NCI-H526 (cell line): ENCODE data around the gene TNS3.
A peak's percentile ranks its signal among the peaks of the same experiment; 100 is the strongest.

Source experiments
- DNase-seq, 2 experiments: peaks; one replicate each; lab custom pipeline; 2025; lab: John Stamatoyannopoulos, UW

Gene TNS3

DNA sequence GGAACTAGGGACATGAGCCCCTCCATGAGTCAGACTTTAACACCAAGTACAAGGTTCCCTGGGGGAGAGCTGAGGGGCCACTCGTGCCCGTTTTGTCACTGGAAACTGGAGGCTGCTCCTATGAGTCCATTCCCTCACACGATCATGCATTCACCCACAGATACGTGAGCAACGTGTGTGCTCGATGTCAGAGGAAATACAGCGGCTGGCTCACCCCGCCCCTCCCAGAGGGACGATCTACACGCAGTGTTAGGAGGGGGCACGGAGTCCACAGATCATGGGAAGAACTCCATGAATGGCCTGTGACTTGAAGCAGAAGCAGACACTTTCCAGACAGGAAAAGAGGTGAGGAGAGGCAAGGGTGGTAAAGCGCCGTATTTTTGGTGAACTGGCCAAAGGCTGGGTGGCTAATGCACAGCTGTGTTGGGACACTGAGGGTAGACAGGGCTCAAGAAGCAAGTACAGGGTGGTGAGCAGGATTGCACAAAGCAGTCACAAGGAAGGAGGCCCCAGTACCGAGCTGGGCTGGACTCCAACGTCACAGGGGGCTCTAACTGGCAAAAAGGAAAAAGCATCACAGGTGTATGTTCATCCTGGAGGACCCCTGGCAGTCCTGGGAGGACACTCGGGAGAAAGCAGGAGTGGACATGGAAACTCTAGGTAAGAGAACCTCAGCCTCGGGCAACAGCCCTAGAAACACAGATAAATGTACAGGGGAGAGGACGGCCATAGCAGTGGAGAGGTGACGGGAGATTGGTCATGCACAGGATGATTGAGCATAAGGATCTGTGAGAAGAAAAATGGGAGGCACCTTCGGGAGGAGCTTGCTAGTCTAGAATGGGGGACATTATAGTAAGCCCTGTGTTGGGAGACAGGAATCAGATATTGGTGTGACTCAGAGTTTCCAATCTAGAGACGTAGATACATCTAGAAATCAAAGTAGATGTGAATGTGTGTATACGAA is 41.2 kb downstream of the TNS3 start:
- DNase-seq: no peak

DNA sequence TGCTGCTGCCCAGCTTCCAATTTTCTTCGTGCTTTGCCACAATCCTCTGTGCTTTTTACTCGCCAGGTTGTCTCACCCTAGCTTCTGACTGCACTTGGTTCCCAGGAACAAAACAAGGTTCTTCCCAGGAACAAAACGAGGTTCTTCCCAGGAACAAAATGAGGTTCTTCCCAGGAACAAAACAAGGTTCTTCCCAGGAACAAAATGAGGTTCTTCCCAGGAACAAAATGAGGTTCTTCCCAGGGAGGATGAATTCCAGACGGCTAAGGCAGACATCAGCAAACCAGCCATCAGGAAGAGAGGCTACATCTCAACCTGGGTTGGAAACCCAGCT is 41.9 kb downstream of the TNS3 start:
- no peak for DNase-seq

DNA sequence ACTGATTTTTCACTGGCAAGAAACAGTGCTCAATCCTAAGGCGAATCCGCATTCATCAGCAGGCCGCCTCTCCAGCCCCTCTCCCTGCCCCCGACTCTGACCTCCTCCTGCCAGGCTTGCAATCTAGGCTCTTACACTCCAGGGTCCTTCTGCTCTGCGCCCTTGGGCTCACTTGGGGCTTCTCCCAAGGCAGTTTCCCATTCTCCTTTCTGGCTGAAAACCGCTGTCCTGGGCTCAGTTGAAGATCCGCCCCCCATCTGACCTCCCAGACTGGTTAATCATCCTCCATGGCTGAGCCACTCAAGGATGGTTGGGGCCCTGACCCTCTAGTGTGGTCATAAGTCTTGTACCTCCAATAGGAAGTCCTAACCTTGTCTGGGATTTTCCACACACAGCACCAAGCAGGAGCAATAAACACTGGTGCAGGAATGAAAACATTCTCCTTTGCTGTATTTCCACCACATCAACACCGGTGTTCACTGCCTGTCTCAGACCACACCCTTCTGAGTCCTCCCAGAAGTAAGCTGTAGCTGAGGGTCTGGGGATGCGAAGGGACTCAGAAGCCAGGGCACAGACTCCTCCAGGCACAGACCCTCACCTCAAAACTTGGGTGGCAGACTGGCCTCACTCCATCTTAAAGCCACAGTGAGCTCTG is 42.4 kb downstream of the TNS3 start:
- no peak for DNase-seq

DNA sequence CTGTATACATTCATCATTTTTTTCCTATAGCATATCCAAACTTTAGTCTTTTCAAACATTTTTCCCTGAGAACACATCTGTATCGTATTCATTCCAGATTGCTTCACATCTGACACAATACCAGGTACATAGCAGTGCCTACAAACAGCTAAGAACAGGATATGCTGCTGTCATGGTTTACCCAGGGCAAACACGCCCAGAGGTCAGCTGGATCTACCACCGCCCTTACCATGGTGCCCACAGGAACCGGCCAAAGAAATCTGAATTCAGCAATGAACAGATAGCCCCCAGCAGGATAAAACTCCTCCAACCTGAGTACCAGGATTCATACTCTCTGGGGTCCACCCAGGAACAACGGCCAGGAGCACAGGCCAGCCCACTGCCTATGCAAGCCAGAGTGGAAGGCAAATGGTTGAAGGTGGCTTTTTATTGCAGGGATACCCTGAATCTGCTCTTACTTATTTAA is 43.0 kb downstream of the TNS3 start:
- no peak for DNase-seq

DNA sequence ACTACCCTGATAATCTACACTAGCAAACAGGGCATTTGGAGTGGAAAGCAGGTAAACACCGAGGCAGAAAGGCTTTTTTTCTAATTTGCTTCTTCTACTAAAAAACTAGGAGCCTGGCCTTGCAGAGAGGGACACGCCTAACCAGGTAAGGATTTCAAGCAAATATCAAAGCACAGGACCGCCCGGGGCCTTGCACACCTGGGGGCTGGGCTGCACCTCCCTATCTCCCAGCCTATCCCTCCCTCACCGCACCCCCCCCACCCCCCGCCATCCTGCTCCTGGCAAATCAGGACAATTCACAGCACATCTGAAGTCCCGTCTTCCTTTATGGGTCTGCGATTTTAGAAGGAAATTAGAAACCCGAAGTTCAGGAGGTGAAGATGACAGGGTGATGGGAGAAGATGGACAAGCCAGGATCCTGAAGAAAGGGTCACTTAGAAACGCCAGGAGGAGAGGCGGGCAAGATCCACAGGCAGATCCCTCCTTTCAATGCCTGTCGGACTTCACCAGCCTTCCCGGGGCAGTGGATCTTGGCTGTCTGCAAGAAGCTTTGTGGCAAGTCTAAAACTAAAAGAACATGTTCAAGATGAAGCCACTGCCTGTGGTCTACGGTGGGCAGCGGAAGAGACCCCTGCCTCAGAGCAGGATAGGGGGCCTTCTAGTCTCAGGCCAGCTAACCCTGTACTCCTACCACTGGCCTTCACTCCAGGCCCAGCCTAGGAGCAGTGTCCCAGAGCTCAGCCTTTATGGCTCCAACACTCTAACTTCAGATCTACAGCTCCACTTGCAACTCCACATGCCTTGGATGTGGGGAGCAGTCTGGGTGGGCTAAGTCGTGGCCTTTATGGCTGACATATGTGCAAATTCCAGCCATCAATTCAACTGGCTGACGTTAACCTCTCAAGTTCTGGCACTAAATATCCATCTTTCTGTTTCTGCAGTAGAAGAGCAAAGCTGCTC is 43.9 kb downstream of the TNS3 start:
- DNase-seq: no peak

DNA sequence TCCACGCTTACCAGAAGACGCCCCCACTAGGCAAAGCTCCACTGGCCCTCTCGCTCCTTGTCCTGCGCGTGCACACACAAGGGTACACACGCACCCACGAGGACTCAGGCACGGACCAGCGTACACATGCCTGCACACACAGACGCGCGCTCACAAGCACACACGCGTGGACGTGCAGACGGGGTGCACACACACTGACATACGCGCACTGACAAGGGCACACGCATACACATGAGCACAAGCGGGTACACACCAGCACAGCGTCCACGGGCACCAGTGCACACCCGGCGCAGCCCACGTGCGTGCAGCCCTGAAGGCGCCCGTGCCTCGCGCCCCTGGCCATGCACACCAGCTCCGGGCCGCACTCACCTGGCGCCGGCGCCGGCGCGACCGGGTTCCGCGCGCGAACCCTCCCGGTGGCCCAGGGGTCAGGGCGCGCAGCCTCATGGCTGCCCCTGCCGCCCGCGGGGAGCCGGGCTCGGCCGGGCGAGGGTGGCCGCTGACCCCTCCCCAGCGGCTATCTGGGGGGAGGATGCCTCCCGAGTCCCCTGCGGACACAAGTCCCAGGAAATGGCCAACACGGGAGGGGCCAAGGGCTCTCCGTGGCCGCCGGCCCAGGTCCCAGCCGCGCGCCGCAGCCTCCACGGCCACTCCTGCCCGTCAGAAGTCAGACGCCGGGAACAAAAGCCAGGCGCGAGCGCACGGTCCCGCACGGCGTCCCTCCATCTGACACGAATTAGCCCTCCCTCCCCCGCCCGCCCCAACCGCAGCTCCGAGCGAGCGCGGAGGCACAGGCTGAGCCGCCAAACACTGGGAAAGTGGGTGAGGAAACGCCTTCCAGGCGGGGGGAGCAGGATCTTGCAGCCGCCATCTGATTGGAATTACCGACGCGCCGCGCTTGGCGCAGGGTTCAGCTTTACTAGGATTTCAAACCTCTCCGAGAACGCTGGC is 45.0 kb downstream of the TNS3 start:
- peak in 1 of 2 experiments; percentile 22 for DNase-seq

DNA sequence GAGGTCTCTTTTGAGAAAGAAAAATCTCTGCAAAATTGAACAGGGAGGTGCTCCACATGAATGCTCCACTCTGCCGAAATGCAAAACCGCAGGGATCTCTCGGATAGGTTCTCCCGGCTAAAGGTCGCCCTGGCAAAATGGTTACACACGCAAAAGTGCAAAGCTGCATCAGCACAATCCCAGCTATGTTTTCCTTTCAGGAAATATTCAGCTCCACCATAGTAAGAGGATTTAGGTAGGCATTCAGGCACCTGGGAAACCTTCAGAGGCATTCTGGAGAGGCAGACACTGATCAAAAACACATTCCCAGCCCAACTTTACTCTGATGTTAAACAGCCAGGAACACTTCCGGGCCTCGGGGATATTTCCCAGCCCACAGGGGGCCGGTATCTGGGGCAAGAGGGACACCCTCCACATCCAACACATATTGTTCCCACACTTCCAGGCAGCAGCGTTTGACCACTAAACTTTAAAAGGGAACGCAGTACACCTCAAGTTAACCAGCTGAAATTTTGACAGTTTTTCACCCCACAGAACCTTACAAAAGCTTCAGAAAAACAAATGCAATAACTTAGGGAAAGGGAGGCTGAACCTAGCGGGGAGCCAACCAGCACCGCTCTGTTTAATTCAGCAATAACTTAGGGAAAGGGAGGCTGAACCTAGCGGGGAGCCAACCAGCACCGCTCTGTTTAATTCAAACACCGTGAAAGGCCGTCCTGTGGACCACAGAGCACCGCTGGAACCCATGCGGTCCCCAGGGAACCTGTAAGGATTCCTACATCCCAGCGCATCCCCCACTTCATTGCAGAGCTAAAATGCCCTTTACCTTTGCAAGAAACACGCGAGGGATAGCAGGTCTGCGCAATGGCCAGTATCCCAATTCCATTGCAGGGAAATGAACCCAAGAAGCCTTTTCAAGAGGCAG is 45.9 kb downstream of the TNS3 start:
- no peak for DNase-seq

DNA sequence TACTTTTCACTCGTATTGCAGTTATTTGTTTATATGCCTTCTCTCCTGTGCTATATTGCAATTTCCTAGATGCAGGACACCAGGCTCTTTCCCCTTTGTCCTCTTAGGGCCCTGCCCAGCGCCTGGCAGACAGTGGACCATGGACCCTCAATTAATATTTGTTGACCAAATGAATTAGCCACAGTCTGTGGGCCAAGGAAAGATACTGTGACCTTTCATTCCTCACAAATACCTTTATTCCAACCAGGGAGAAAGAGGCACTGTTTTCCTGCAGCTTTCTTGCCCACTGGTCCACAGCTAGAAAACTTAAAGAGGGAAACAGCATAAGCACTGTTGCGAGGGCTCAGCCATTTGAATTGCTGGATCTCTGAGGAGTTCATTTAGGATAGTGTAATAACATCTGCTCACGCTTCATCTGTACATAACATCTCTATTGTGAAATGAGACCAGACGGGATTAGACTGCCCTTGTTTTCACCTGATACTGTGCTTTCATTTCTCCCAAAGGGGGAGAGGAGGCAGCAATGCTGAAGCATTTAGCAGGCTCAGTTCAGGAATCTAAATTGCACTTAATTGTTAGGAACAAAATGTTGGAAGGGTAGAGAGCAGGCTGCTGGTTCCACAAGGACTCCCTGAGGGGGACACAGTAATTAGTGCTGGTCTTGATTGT is 46.7 kb downstream of the TNS3 start:
- DNase-seq: no peak

DNA sequence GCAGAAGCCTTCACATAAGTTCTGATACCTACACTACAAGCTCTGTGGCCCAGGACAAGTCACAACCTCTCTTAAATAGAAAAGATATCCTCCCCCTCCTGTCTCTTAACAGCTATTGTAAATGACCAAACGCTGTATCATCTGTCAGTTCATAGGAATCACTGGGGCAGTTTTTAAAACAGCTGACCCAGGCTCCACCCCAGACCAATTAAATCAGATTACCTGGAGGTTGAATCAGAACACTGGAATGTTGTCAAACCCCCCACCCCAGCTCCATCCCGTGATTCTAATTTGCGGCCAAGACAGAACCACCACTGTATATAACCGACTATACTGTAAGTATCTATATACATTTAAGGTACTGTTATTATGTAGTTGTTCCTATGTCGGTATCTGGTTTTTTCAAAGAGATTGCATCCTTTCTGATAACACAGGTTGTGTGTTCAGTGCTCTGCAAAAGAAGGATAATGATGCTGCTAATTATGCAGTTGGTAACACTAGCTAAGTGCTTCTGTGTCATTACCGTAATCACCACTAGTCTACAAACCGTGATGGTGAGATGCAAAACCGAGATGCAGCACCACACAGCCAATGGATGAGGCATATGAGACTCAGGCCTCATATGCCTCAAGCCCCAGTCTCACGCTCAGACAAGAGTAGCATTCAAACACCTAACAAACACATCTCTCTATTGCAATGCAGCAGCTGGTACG is 47.4 kb downstream of the TNS3 start:
- DNase-seq: peak in 1 of 2 experiments; percentile 22

DNA sequence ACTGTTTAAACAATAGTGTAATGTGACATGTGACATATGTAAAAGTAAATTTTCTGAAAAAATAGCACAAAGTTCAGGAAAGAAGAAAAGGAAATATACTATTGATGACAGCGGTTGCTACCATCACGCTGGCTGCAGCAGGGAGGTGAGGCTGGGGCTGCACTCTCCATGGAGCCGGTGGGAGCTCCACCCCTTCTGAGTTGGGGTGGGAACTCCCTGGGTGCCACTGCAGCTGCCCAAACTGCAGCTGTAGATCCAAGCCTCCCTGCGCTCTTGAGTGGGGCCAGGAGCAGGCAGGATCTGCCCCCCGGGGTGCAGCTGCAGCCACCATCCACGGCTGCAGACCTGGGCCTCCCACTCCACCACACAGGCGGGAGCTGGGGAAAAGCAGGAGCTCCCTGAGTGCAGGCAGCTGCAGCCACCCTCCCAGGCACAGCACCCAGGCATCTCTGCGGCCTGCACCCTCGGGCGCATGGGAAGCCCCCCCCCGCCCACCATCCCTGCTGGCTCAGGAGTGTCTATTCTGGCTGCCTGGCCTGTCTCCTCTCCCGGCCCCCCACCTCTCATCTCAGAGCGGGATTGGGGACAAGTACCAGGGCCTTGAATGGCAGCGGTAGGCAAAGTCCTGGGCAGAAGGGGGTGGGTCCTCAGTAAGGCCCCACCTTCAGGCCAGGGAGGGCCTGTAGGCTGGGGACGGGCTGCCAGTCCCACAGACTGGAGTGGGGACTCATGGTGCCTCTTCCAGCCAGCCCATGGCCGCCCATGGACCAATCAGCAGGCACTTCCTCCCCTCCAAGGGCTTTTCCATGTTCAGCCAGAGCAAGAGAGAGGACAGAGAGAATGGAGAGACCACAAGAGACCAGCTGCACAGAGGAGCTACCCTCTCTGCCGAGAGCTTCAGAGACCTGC is 50.1 kb downstream of the TNS3 start:
- DNase-seq: no peak

DNA sequence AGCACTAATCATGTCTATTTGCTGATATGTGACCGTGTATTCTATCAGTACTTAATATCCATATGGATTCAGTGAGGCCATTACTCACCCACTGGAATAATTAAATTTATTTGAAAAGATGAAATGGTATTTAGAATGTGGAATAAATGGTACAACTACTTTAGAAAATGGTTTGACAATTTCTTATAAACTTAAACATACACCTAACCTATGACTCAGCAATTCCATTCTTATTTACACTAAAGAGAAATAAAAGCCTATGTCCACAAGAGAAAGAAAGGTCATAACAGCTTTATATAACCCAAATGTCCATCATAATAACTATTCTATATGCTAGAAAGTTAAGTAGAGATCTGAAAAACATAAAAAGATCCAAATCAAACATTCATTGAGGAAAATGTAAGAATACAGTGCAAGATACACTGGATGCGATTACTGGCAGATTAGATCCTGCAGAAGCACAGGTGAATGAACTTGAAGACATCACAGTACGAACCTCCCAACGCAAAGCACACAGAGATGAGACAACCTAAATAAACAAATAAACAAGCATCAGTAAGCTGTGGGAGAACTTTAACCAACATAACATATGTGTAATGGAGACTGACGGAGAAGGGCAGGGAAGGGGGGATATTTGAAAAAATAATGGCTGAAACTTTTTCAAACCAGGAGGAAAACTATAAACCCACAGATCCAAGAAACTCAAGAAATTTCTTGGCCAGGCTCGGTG is 51.9 kb downstream of the TNS3 start:
- DNase-seq: no peak

DNA sequence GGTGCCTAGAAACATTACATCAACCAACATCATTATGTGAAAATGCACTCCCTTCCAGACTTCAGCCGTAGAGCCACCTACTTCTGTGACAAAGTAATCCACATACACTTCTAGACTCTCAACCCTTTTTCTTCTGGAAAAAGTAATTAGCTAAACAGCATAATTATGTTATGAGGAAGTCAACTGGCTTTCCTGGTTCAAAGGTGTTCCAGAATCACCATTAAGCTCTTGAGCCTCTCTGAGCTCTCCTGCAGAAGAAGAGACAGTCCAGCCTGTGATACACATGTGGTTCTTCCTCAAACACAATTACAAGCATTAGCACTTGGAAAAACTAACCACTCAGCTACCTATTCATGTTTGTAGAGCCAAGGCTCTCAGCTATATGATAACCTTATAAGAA is 52.5 kb downstream of the TNS3 start:
- DNase-seq: no peak

DNA sequence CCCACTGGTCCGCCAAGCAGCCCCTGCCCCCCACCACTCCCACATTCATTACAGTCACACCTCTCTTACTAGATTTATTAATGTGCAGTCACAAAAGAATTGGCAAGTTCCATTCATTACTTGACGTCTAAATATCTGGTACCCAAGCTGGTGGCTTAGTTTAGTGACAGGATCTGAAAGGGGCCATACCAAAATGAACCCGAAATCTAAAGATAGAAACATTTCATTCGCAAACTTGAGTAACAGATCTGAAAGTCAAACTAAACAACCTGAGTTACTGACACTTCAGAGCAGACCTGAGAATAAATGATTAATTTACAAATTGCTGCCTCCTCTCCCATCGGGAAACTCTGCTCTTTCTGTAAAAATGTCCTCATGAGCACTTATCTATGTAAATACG is 53.4 kb downstream of the TNS3 start:
- DNase-seq: no peak

DNA sequence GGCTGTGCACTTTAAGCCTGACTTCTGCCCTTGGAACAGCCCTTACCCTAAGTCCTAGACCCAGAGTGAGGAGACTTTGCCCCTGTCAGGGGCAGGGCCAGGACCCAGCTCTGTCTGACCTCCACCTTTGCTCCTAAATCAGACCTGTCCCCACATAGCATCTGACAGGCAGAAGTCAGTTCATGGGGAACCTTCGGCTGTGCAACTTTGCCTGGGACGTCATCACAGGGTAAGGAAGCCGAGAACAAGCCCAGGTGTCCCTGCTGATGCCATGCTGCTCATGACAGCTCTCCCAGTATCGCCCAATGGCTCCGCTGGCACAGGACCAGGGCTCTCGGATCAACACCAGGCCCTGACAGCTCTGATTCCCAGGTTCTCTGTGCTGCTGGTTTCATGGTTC is 55.4 kb downstream of the TNS3 start:
- no peak for DNase-seq

DNA sequence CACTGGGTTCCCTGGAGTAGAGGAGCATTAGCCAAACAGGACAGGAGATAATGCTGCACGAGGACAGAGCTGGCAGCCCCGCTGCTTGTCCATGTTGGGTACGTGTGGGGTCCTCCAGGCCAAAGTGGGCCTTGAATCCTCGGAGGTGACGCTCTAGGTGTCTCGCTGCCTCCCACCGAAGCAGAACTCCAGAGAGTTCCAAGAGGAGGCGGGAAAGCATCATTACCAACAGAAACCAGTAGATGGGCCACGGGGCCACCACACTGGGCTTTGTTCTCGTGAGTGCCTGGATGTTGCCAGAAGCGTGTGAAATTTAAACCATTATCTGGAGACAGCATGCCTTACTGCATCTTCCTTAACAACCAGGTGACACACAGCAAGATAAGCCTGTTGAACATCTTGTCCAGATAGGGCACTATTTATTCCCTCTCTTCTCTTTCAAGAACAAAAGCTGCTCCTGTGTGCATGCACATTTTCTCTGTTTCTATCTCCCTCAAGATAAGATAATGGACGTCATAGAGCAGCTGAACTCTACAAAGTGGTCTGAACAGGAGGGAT is 56.8 kb downstream of the TNS3 start:
- DNase-seq: no peak

DNA sequence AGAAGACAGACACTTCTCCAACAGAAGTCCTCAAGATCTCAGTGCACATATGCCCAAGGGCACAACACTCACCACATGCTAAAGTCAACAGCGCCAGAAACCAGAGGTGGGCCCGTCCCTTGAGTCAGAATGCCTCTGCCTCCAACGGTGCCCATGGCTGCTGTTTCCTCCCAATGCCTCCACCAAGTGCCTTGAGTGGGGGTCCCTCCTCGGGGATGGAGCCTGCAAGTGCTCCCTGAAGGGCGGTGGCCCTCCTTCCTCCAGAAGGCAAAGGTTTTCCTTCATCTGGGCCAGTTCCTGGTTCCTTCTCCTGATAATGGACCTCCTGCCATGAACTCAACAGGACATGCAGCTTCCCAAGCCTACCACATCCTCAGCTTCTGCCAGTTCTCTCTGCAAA is 58.5 kb downstream of the TNS3 start:
- no peak for DNase-seq
